HEK293 (cell line): ENCODE data around the gene ITPKA.

ENCODE experiments used
- CTCF ChIA-PET: fragments of 350-600 bp; formaldehyde crosslinking; extraction: SDS; loops from one replicate; lab custom pipeline; 2021; ENCODE audit warnings: antibody characterized with exemption; lab: Yijun Ruan, JAX
- POLR2A ChIA-PET: fragments of 300-600 bp; formaldehyde crosslinking; extraction: SDS; loops from one replicate; lab custom pipeline; 2020; ENCODE audit warnings: antibody characterized with exemption, inconsistent platforms; lab: Yijun Ruan, JAX
- H3K27ac ChIP-seq: fragments of 200-500 bp; sonication (Bioruptor generic); 2 replicates; pipeline ENCODE4 v1.5.1; 2014; ENCODE audit warnings: low read depth, low read length, control low read depth, inconsistent platforms; ENCODE audit errors: extremely low read depth
- H3K36me3 ChIP-seq, 2 experiments: fragments of 200-500 bp in 1 of 2; sonication (Bioruptor generic) in 1 of 2; 1 replicate in 1 of 2; 2 replicates in 1 of 2; pipeline ENCODE4 v1.5.1; 2014 to 2017; ENCODE audit warnings: inconsistent platforms in 2 of 2, low read length in 2 of 2; ENCODE audit not compliant: control insufficient read depth in 2 of 2, insufficient read depth in 1 of 2
- H3K4me1 ChIP-seq: fragments of 200-500 bp; sonication (Bioruptor generic); 2 replicates; pipeline ENCODE4 v1.5.1; 2014; ENCODE audit warnings: mild to moderate bottlenecking, low read length, inconsistent platforms; ENCODE audit not compliant: control insufficient read depth, insufficient read depth
- H3K4me3 ChIP-seq: 2 replicates; pipeline ENCODE4 v1.5.1; 2011; ENCODE audit warnings: low read depth, mild to moderate bottlenecking, control low read depth, low read length, moderate library complexity
- H3K9me3 ChIP-seq: fragments of 200-500 bp; sonication (Bioruptor generic); 2 replicates; pipeline ENCODE4 v1.5.1; 2014; ENCODE audit warnings: low read depth, low read length, inconsistent platforms; ENCODE audit not compliant: control insufficient read depth, insufficient read depth
- GLIS1 ChIP-seq: fragments of 450-650 bp; formaldehyde crosslinking; IDR thresholded peaks from 2 replicates; pipeline ENCODE4 v1.5.1; 2016; ENCODE audit warnings: missing biosample characterization, missing genetic modification characterization
- TCF7L2 ChIP-seq: IDR thresholded peaks from 2 replicates; pipeline ENCODE4 v1.6.1; 2011; ENCODE audit warnings: low read depth, mild to moderate bottlenecking, inconsistent platforms, low read length, moderate library complexity, borderline replicate concordance
- ZBTB1 ChIP-seq: fragments of 450-650 bp; formaldehyde crosslinking; IDR thresholded peaks from 2 replicates; pipeline ENCODE4 v1.5.1; 2016; ENCODE audit warnings: missing biosample characterization, missing genetic modification characterization
- ZFHX2 ChIP-seq: fragments of 450-650 bp; formaldehyde crosslinking; conservative IDR thresholded peaks from 2 replicates; pipeline ENCODE4 v1.5.1; 2016; ENCODE audit warnings: missing biosample characterization, missing genetic modification characterization
- ZNF211 ChIP-seq: fragments of 450-650 bp; formaldehyde crosslinking; IDR thresholded peaks from 2 replicates; pipeline ENCODE4 v1.5.1; 2016; ENCODE audit warnings: low read depth, missing biosample characterization, missing genetic modification characterization
- ZNF292 ChIP-seq: fragments of 450-650 bp; formaldehyde crosslinking; IDR thresholded peaks from 2 replicates; pipeline ENCODE4 v1.5.1; 2016; ENCODE audit warnings: low read depth, missing biosample characterization, missing genetic modification characterization, borderline replicate concordance
- ZNF423 ChIP-seq: fragments of 450-650 bp; formaldehyde crosslinking; IDR thresholded peaks from 2 replicates; pipeline ENCODE4 v1.5.1; 2016; ENCODE audit warnings: missing biosample characterization, missing genetic modification characterization
- ZNF621 ChIP-seq: fragments of 450-650 bp; formaldehyde crosslinking; IDR thresholded peaks from 2 replicates; pipeline ENCODE4 v1.5.1; 2017; ENCODE audit warnings: missing biosample characterization, missing genetic modification characterization
- ZNF626 ChIP-seq: fragments of 450-650 bp; sonication (Bioruptor Pico); formaldehyde crosslinking; IDR thresholded peaks from 2 replicates; pipeline ENCODE4 v1.5.1; 2018; ENCODE audit warnings: missing biosample characterization, missing genetic modification characterization, inconsistent platforms
- ZNF704 ChIP-seq: fragments of 450-650 bp; formaldehyde crosslinking; IDR thresholded peaks from 2 replicates; pipeline ENCODE4 v1.5.1; 2016; ENCODE audit warnings: missing biosample characterization, missing genetic modification characterization
- ZNF768 ChIP-seq: fragments of 450-650 bp; formaldehyde crosslinking; IDR thresholded peaks from 2 replicates; pipeline ENCODE4 v1.5.1; 2018; ENCODE audit warnings: missing biosample characterization, mild to moderate bottlenecking, missing genetic modification characterization
- TF ChIP-seq, protein P1 (sequence below): fragments of 450-650 bp; formaldehyde crosslinking; IDR thresholded peaks from 2 replicates; pipeline ENCODE4 v1.5.1; 2016; ENCODE audit warnings: missing biosample characterization, missing genetic modification characterization, borderline replicate concordance
- TF ChIP-seq, protein P2 (sequence below): fragments of 450-650 bp; formaldehyde crosslinking; IDR thresholded peaks from 2 replicates; pipeline ENCODE4 v1.5.1; 2017; ENCODE audit warnings: missing biosample characterization, mild to moderate bottlenecking, missing genetic modification characterization, moderate library complexity

The ITPKA gene

GRCh38 chr15:41504751-41505492 is 11.2 kb downstream of the ITPKA start:
- H3K4me3 ChIP-seq = no peak overlapping the region
- TF ChIP-seq ZBTB1 (tag by site-specific recombination) = no peak
- TF ChIP-seq GLIS1 (tag by site-specific recombination) = peak; percentile 58; the same call in 1 of the 2 replicates
- TF ChIP-seq, all 188 proteins: peak for 1
- POLR2A ChIA-PET = no interaction called here
- Histone ChIP-seq H3K36me3 (no peaks in the 10 kb centered on the region), H3K4me1 (no peaks in the 10 kb centered on the region), H3K27ac (no peak overlapping the region), H3K9me3 (no peaks in the 10 kb centered on the region)
- CTCF ChIA-PET = no interaction called here

DNA sequence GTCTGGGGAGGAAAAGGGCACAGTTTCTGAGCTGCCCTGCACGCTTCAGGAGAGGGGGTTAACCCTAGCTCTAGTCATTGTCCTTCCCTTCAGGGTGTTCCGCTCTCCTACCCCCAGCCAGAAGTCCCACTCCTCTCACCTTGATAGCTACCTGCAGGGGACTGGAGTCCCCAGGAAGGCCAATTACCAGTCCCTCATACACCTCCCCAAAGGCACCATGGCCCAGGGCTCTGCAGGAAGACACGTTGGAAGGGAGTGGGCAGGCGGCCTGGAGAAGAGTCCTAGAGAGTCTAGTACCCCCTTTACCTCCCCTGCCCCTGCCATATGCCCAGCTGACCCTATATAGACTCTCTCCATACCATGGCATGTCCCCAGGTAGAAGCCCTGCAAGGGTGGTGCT is 12.1 kb downstream of the ITPKA start:
- Histone ChIP-seq H3K4me1 (no peaks in the 10 kb centered on the region), H3K36me3 (no peaks in the 10 kb centered on the region), H3K27ac (no peak overlapping the region), H3K9me3 (no peaks in the 10 kb centered on the region), H3K4me3 (no peak overlapping the region)
- POLR2A ChIA-PET = interaction anchor here (0.6 kb wide), 1 partner anchor 74 kb away, joined by 4 read pairs; no protein-coding TSS in a partner anchor
- no peak for TF ChIP-seq ZNF768
- TF ChIP-seq ZNF211 (tag by site-specific recombination) = no peak
- TF ChIP-seq ZNF292 (tag by site-specific recombination) = no peak
- no peak for TF ChIP-seq ZNF423
- no peak for TF ChIP-seq ZFHX2 (tag by site-specific recombination)
- TF ChIP-seq, protein P1, sequence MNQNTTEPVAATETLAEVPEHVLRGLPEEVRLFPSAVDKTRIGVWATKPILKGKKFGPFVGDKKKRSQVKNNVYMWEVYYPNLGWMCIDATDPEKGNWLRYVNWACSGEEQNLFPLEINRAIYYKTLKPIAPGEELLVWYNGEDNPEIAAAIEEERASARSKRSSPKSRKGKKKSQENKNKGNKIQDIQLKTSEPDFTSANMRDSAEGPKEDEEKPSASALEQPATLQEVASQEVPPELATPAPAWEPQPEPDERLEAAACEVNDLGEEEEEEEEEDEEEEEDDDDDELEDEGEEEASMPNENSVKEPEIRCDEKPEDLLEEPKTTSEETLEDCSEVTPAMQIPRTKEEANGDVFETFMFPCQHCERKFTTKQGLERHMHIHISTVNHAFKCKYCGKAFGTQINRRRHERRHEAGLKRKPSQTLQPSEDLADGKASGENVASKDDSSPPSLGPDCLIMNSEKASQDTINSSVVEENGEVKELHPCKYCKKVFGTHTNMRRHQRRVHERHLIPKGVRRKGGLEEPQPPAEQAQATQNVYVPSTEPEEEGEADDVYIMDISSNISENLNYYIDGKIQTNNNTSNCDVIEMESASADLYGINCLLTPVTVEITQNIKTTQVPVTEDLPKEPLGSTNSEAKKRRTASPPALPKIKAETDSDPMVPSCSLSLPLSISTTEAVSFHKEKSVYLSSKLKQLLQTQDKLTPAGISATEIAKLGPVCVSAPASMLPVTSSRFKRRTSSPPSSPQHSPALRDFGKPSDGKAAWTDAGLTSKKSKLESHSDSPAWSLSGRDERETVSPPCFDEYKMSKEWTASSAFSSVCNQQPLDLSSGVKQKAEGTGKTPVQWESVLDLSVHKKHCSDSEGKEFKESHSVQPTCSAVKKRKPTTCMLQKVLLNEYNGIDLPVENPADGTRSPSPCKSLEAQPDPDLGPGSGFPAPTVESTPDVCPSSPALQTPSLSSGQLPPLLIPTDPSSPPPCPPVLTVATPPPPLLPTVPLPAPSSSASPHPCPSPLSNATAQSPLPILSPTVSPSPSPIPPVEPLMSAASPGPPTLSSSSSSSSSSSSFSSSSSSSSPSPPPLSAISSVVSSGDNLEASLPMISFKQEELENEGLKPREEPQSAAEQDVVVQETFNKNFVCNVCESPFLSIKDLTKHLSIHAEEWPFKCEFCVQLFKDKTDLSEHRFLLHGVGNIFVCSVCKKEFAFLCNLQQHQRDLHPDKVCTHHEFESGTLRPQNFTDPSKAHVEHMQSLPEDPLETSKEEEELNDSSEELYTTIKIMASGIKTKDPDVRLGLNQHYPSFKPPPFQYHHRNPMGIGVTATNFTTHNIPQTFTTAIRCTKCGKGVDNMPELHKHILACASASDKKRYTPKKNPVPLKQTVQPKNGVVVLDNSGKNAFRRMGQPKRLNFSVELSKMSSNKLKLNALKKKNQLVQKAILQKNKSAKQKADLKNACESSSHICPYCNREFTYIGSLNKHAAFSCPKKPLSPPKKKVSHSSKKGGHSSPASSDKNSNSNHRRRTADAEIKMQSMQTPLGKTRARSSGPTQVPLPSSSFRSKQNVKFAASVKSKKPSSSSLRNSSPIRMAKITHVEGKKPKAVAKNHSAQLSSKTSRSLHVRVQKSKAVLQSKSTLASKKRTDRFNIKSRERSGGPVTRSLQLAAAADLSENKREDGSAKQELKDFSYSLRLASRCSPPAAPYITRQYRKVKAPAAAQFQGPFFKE (tag by site-specific recombination) = no peak
- no peak for TF ChIP-seq ZNF626 (tag by site-specific recombination)
- TF ChIP-seq ZNF704 (tag by site-specific recombination) = no peak
- no peak for TF ChIP-seq TCF7L2
- TF ChIP-seq ZNF621 = no peak
- TF ChIP-seq, protein P2, sequence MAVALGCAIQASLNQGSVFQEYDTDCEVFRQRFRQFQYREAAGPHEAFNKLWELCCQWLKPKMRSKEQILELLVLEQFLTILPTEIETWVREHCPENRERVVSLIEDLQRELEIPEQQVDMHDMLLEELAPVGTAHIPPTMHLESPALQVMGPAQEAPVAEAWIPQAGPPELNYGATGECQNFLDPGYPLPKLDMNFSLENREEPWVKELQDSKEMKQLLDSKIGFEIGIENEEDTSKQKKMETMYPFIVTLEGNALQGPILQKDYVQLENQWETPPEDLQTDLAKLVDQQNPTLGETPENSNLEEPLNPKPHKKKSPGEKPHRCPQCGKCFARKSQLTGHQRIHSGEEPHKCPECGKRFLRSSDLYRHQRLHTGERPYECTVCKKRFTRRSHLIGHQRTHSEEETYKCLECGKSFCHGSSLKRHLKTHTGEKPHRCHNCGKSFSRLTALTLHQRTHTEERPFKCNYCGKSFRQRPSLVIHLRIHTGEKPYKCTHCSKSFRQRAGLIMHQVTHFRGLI (tag by site-specific recombination) = no peak
- CTCF ChIA-PET = interaction anchor here (2.7 kb wide), 1 partner anchor 40 kb away, joined by 13 read pairs; no protein-coding TSS in a partner anchor
